AG04449 (cell line): Measurements from ENCODE around the gene ARX.

Experiments used
- CTCF ChIA-PET: fragments of 350-600 bp; formaldehyde crosslinking; extraction: SDS; loops from one replicate; lab custom pipeline; 2021; ENCODE audit warnings: antibody characterized with exemption; lab: Yijun Ruan, JAX
- POLR2A ChIA-PET: fragments of 400-600, 350-600 bp; formaldehyde crosslinking; extraction: SDS; loops from one replicate; lab custom pipeline; 2020; ENCODE audit warnings: antibody characterized with exemption, inconsistent platforms; lab: Yijun Ruan, JAX
- DNase-seq: peaks from one replicate; pipeline ENCODE4 v3.0.0-alpha.2; 2010; ENCODE audit warnings: low read depth, low spot score
- H3K4me3 ChIP-seq: 2 replicates; pipeline ENCODE4 v1.5.1; 2011; ENCODE audit warnings: low read depth, mild to moderate bottlenecking, control low read depth, low read length
- CTCF ChIP-seq: IDR thresholded peaks from one replicate; pipeline ENCODE4 v1.5.1; 2011; ENCODE audit warnings: mild to moderate bottlenecking, moderate library complexity, low read length, control low read depth, inconsistent platforms; ENCODE audit not compliant: insufficient read depth; ENCODE audit errors: missing control alignments

ARX gene

GRCh38 chrX:24963823-24964222 lies 51.9 kb downstream of the ARX start:
- CTCF ChIA-PET = no interaction called here
- H3K4me3 ChIP-seq = no peak overlapping the region
- TF ChIP-seq CTCF = no peak
- no peak for DNase-seq
- POLR2A ChIA-PET = no interaction called here

- CTCF ChIA-PET = no interaction called here
- no peak for TF ChIP-seq CTCF
- H3K4me3 ChIP-seq = no peak overlapping the region
- no peak for DNase-seq
- POLR2A ChIA-PET = no interaction called here
These were observed 54.0 kb downstream of the ARX start for GRCh38 chrX:24961809-24962208.

GRCh38 chrX:24956828-24957227 lies 58.9 kb downstream of the ARX start:
- no peak for TF ChIP-seq CTCF
- DNase-seq = no peak
- ChIA-PET CTCF (no interaction called here), POLR2A (no interaction called here)
- no peak overlapping the region for H3K4me3 ChIP-seq

- no peak overlapping the region for H3K4me3 ChIP-seq
- CTCF ChIA-PET = no interaction called here
- POLR2A ChIA-PET = no interaction called here
- no peak for TF ChIP-seq CTCF
- no peak for DNase-seq
These were observed 60.3 kb downstream of the ARX start for GRCh38 chrX:24955372-24955930.

GRCh38 chrX:24954732-24955131 lies 61.0 kb downstream of the ARX start:
- no peak overlapping the region for H3K4me3 ChIP-seq
- CTCF ChIA-PET = no interaction called here
- POLR2A ChIA-PET = no interaction called here
- DNase-seq = no peak
- no peak for TF ChIP-seq CTCF
